ENCODE data around the gene DNAH10.
"Not testable (repeated sequence)": the region's sequence is repeated elsewhere in the genome, so short reads cannot be mapped to it uniquely, and the experiment has no call there.

Gene DNAH10

GRCh38 chr12:123946516-123947505 lies 184.7 kb downstream of the DNAH10 start:
- not testable (repeated sequence) for DNase-seq (ENCODE audit: low read depth, low spot score)

GRCh38 chr12:123947531-123947930 lies 185.4 kb downstream of the DNAH10 start:
- not testable (repeated sequence) for DNase-seq (ENCODE audit: low read depth, low spot score)

- DNase-seq (ENCODE audit: low read depth, low spot score): no peak
These were observed 186.3 kb downstream of the DNAH10 start for GRCh38 chr12:123948401-123948795.

GRCh38 chr12:123948796-123949769 lies 187.0 kb downstream of the DNAH10 start:
- no peak for DNase-seq (ENCODE audit: low read depth, low spot score)

- DNase-seq (ENCODE audit: low read depth, low spot score): no peak
These were observed 187.7 kb downstream of the DNAH10 start for GRCh38 chr12:123949770-123950165.

GRCh38 chr12:123950476-123951349 lies 188.6 kb downstream of the DNAH10 start:
- DNase-seq (ENCODE audit: low read depth, low spot score): no peak

- no peak for DNase-seq (ENCODE audit: low read depth, low spot score)
These were observed 189.4 kb downstream of the DNAH10 start for GRCh38 chr12:123951467-123951866.

GRCh38 chr12:123952037-123952436 lies 189.9 kb downstream of the DNAH10 start:
- DNase-seq (ENCODE audit: low read depth, low spot score): no peak

GRCh38 chr12:123954647-123955350 lies 192.7 kb downstream of the DNAH10 start:
- no peak for DNase-seq (ENCODE audit: low read depth, low spot score)

GRCh38 chr12:123956249-123956648 lies 194.1 kb downstream of the DNAH10 start:
- DNase-seq (ENCODE audit: low read depth, low spot score): no peak

- no peak for DNase-seq (ENCODE audit: low read depth, low spot score)
These were observed 195.1 kb downstream of the DNAH10 start for GRCh38 chr12:123957196-123957595.

GRCh38 chr12:123958462-123958861 lies 196.4 kb downstream of the DNAH10 start:
- DNase-seq (ENCODE audit: low read depth, low spot score): no peak

- DNase-seq (ENCODE audit: low read depth, low spot score): no peak
These were observed 196.8 kb downstream of the DNAH10 start for GRCh38 chr12:123958876-123959275.

- no peak for DNase-seq (ENCODE audit: low read depth, low spot score)
These were observed 198.1 kb downstream of the DNAH10 start for GRCh38 chr12:123960029-123960735.

- no peak for DNase-seq (ENCODE audit: low read depth, low spot score)
These were observed 198.8 kb downstream of the DNAH10 start for GRCh38 chr12:123960856-123961255.

GRCh38 chr12:123961585-123962345 lies 199.7 kb downstream of the DNAH10 start:
- DNase-seq (ENCODE audit: low read depth, low spot score): no peak

- no peak for DNase-seq (ENCODE audit: low read depth, low spot score)
These were observed 200.4 kb downstream of the DNAH10 start for GRCh38 chr12:123962513-123962912.

- DNase-seq (ENCODE audit: low read depth, low spot score): no peak
These were observed 201.7 kb downstream of the DNAH10 start for GRCh38 chr12:123963821-123964220.

- DNase-seq (ENCODE audit: low read depth, low spot score): no peak
These were observed 203.3 kb downstream of the DNAH10 start for GRCh38 chr12:123965382-123965781.

All from activated CD4-positive, CD25-positive, alpha-beta regulatory T cell treated with anti-CD3 and anti-CD28 coated beads, Interleukin-2, amount 50 U/mL, for 16 hours (primary cell).